ENCODE data around the gene NOL9.

The NOL9 gene

GRCh38 chr1:6534248-6534822 is 20.0 kb downstream of the NOL9 start:
- Histone ChIP-seq H3K9me3 (ENCODE audit: low read length) (no peaks in the 10 kb centered on the region), H3F3A (ENCODE audit: insufficient read depth, low read length) (no peaks in the 10 kb centered on the region), H3K4me3 (ENCODE audit: low read depth, low read length, poor library complexity, severe bottlenecking) (no peak overlapping the region), H3K4me1 (ENCODE audit: insufficient read depth, low read length, severe bottlenecking) (no peaks in the 10 kb centered on the region), H2AFZ (ENCODE audit: low read length) (no peak overlapping the region), H3K4me2 (ENCODE audit: low read length) (no peak overlapping the region), H3K9ac (ENCODE audit: low read length) (no peak overlapping the region), H3K9me2 (ENCODE audit: low read depth, low read length) (no peaks in the 10 kb centered on the region), H3K27ac (ENCODE audit: low read depth, low read length, poor library complexity, severe bottlenecking) (no peak overlapping the region), H3K36me3 (ENCODE audit: insufficient read depth, low read length) (peaks cover 84% of the 10 kb centered on the region), H3K27me3 (ENCODE audit: insufficient read depth, low read length) (no peaks in the 10 kb centered on the region), H4K20me1 (ENCODE audit: insufficient read depth, low read length) (no peaks in the 10 kb centered on the region), H3K79me2 (ENCODE audit: insufficient read depth, low read length) (no peaks in the 10 kb centered on the region)
- TF ChIP-seq EZH2 (IDR thresholded peaks at IDR 0.05; ENCODE audit: borderline replicate concordance, low read length) (no peak), CTCF (IDR thresholded peaks at IDR 0.05; ENCODE audit: low read length) (no peak)

GRCh38 chr1:6531996-6532395 is 22.3 kb downstream of the NOL9 start:
- Histone ChIP-seq H4K20me1 (ENCODE audit: insufficient read depth, low read length) (no peaks in the 10 kb centered on the region), H3K27me3 (ENCODE audit: insufficient read depth, low read length) (no peaks in the 10 kb centered on the region), H3K36me3 (ENCODE audit: insufficient read depth, low read length) (peaks cover 86% of the 10 kb centered on the region), H3K9me2 (ENCODE audit: low read depth, low read length) (no peaks in the 10 kb centered on the region), H3K9me3 (ENCODE audit: low read length) (no peaks in the 10 kb centered on the region), H3K79me2 (ENCODE audit: insufficient read depth, low read length) (no peaks in the 10 kb centered on the region), H3K27ac (ENCODE audit: low read depth, low read length, poor library complexity, severe bottlenecking) (no peak overlapping the region), H3K4me3 (ENCODE audit: low read depth, low read length, poor library complexity, severe bottlenecking) (no peak overlapping the region), H3K4me2 (ENCODE audit: low read length) (no peak overlapping the region), H3F3A (ENCODE audit: insufficient read depth, low read length) (no peaks in the 10 kb centered on the region), H2AFZ (ENCODE audit: low read length) (no peak overlapping the region), H3K4me1 (ENCODE audit: insufficient read depth, low read length, severe bottlenecking) (no peaks in the 10 kb centered on the region), H3K9ac (ENCODE audit: low read length) (no peak overlapping the region)
- TF ChIP-seq CTCF (IDR thresholded peaks at IDR 0.05; ENCODE audit: low read length) (no peak), EZH2 (IDR thresholded peaks at IDR 0.05; ENCODE audit: borderline replicate concordance, low read length) (no peak)

- TF ChIP-seq EZH2 (IDR thresholded peaks at IDR 0.05; ENCODE audit: borderline replicate concordance, low read length) (no peak), CTCF (IDR thresholded peaks at IDR 0.05; ENCODE audit: low read length) (no peak)
- no peaks in the 10 kb centered on the region for H3K4me1 ChIP-seq (ENCODE audit: insufficient read depth, low read length, severe bottlenecking)
- no peaks in the 10 kb centered on the region for H3K27me3 ChIP-seq (ENCODE audit: insufficient read depth, low read length)
- H3K4me2 ChIP-seq (ENCODE audit: low read length): no peak overlapping the region
- H3K9me3 ChIP-seq (ENCODE audit: low read length): no peaks in the 10 kb centered on the region
- no peak overlapping the region for H2AFZ ChIP-seq (ENCODE audit: low read length)
- no peaks in the 10 kb centered on the region for H3K79me2 ChIP-seq (ENCODE audit: insufficient read depth, low read length)
- H3K9ac ChIP-seq (ENCODE audit: low read length): no peak overlapping the region
- no peak overlapping the region for H3K4me3 ChIP-seq (ENCODE audit: low read depth, low read length, poor library complexity, severe bottlenecking)
- no peaks in the 10 kb centered on the region for H3F3A ChIP-seq (ENCODE audit: insufficient read depth, low read length)
- H3K27ac ChIP-seq (ENCODE audit: low read depth, low read length, poor library complexity, severe bottlenecking): no peak overlapping the region
- peaks cover 92% of the 10 kb centered on the region for H3K36me3 ChIP-seq (ENCODE audit: insufficient read depth, low read length)
- H3K9me2 ChIP-seq (ENCODE audit: low read depth, low read length): no peaks in the 10 kb centered on the region
- H4K20me1 ChIP-seq (ENCODE audit: insufficient read depth, low read length): no peaks in the 10 kb centered on the region
These were observed 23.7 kb downstream of the NOL9 start for GRCh38 chr1:6530504-6531160.

Data from OCI-LY1 (cell line).